Measurements from ENCODE around the gene IL1R1.

- TF ChIP-seq RCOR1 (IDR thresholded peaks at IDR 0.05; ENCODE audit: insufficient replicate concordance, low read length) (no peak), CTCF (conservative IDR thresholded peaks at IDR 0.05; ENCODE audit: low read depth, low read length) (no peak), RFX5 (IDR thresholded peaks at IDR 0.05; ENCODE audit: low read depth, low read length) (no peak), RAD21 (IDR thresholded peaks at IDR 0.05; ENCODE audit: low read length) (no peak), FOS (IDR thresholded peaks at IDR 0.05; ENCODE audit: low read depth, low read length) (no peak), ELK1 (IDR thresholded peaks at IDR 0.05; ENCODE audit: borderline replicate concordance, low read depth, low read length) (no peak), POLR2A (IDR thresholded peaks at IDR 0.05; ENCODE audit: low read depth, low read length) (no peak), NFE2L2 (IDR thresholded peaks at IDR 0.05; ENCODE audit: low read depth, low read length) (no peak), CEBPB (IDR thresholded peaks at IDR 0.05; ENCODE audit: low read depth, low read length) (0 out of 2 replicates have a peak, but pooled peaks have one; percentile 19), CHD1 (IDR thresholded peaks at IDR 0.05; ENCODE audit: low read depth, low read length) (no peak), MAZ (IDR thresholded peaks at IDR 0.05; ENCODE audit: borderline replicate concordance, low read depth, low read length) (no peak), USF2 (IDR thresholded peaks at IDR 0.05; ENCODE audit: low read depth, low read length) (no peak), BHLHE40 (IDR thresholded peaks at IDR 0.05; ENCODE audit: low read depth, low read length) (no peak)
Measured at GRCh38 chr2:102114851-102115497, 27.6 kb upstream of the IL1R1 start.

Data from IMR-90 (cell line).